CD4-positive, alpha-beta T cell treated with Interleukin-21 for 1 hour (primary cell): ENCODE results near the gene ATXN2.
"Not testable (repeated sequence)": the region's sequence is repeated elsewhere in the genome, so short reads cannot be mapped to it uniquely, and the experiment has no call there.

Experiments used
- DNase-seq: peaks from one replicate; pipeline ENCODE4 v3.0.0-alpha.2; 2020

The ATXN2 gene

GRCh38 chr12:111570084-111570961 is 28.8 kb downstream of the ATXN2 start:
- DNase-seq = no peak

DNA sequence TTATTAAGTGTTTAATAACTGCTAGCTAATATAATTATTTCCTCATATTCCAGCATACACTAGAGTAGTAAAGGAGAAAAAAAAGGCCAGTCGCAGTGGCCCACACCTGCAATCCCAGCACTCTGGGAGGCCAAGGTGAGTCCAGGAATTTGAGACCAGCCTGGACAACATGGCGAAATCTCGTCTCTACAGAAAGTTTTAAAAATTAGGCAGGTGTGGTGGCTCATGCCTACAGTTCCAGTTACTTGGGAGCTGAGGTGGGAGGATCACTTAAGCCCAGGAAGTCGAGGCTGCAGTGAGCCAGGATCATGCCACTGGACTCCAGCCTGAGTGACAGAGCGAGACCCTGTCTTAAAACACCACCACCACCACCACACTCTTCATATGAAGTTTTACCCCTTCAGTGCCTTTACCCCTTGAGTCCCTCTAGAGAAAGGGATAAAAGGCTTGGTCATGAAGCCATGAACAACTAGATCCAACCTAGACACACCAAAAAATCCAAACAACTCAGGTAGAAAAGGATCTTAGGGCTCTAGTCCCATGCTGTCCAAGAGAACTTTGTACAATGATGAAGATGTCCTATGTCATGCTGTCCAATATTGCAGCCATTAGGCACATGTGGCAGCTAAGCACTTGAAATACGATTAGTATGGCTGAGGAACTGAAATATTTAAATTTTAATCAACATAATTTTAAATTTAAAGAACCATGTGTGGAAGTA is 29.6 kb downstream of the ATXN2 start:
- DNase-seq = no peak

GRCh38 chr12:111560844-111561243 is 38.3 kb downstream of the ATXN2 start:
- not testable (repeated sequence) for DNase-seq

- no peak for DNase-seq
Observed at GRCh38 chr12:111558107-111558376, 41.1 kb downstream of the ATXN2 start.

- DNase-seq = no peak
Observed at GRCh38 chr12:111557271-111558106, 41.6 kb downstream of the ATXN2 start.

GRCh38 chr12:111556676-111557075 is 42.4 kb downstream of the ATXN2 start:
- no peak for DNase-seq

DNA sequence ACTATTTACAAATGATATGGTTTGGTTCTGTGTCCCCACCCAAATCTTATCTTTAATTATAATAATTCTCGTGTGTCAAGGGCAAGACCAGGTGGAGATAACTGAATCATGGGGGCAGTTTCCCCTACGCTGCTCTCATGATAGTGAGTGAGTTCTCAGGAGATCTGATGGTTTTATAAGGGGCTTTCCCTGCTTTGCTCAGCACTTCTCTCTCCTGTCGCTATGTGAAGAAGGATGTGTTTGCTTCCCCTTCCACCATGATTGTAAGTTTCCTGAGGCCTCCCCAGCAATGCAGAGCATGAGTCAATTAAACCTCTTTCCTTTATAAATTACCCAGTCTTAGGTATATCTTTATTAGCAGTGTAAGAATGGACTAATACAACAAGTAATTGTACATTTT is 43.8 kb downstream of the ATXN2 start:
- DNase-seq = not testable (repeated sequence)

- peak; percentile 19 for DNase-seq
Observed at GRCh38 chr12:111546758-111547383, 52.2 kb downstream of the ATXN2 start.

DNA sequence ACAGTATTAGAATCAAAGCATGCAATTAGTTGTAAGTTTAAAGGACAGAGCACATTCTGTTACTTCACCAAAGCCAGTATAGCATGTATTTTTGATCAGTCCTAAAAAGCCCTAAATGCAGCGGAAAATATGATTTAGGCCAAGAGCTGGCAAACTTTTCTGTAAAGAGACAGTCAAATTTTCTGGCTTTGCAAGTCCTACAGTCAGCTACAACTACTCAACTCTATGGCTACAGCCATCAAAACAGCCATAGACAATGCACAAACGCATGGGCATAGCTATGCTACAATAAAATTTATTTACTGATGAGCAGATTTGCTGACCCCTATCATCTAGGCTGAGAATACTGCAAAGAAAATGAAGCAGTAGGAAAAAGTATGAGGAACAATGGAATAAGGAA is 52.9 kb downstream of the ATXN2 start:
- DNase-seq = no peak

DNA sequence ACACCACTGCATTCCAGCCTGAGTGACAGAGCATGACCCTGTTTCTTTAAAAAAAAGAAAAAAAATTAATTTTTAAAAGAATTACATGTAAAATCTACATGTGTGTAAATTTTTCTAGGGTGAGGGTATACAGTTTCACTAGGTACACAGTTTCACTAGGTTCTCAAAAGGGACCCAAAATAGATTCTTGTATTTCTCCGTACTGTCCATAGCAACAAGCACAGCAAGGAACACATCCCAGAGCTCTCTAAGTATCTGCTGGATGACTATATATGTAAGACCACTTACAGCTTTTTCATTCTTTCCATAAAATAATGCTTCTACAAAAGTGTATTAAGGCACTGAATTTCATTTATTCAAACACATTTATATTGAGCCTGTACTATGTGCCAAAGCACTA is 55.1 kb downstream of the ATXN2 start:
- no peak for DNase-seq

DNA sequence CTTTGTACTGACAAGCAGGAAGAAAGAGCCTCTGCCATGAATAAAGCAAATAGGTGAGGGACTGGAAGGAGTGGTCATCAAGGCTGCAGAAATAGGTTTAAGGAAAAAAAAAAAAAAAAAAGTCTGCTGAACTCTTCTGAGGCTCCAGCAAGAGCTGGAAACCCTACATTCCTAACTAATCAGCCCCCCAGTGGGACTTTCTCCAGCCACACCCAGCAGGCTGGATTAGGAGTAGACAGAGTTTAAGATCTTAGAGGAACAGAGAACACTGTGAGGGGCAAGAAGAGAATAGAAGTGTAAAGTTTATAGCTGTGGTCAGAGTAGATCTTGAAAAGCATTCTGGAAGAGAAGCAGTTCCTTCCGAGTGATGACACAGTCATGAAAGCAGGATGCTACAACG is 66.4 kb downstream of the ATXN2 start:
- DNase-seq = no peak

GRCh38 chr12:111529424-111530368 is 69.4 kb downstream of the ATXN2 start:
- peak; percentile 72 for DNase-seq

DNA sequence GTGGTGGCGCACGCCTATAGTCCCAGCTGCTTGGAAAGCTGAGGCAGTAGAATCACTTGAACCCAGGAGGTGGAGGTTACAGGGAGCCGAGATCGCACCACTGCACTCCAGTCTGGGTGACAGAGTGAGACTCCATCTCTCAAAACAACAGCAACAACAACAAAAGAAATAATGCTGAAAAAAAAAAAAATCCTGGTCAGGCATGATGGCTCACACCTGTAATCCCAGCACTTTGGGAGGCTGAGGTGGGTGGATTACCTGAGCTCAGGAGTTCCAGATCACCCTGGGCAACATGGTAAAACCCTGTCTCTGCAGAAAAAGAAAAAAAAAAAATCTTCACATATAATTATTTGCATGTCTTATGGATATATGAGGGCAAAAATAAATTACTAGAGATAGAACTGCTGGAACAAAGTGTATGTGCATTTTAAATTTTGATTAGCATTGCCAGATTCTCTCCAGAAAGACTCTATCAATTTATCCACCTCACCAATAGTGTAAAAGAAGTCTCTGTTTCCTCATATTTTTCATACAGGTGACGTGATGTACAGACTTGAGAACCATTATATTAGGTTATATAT is 75.4 kb downstream of the ATXN2 start:
- DNase-seq = no peak

DNA sequence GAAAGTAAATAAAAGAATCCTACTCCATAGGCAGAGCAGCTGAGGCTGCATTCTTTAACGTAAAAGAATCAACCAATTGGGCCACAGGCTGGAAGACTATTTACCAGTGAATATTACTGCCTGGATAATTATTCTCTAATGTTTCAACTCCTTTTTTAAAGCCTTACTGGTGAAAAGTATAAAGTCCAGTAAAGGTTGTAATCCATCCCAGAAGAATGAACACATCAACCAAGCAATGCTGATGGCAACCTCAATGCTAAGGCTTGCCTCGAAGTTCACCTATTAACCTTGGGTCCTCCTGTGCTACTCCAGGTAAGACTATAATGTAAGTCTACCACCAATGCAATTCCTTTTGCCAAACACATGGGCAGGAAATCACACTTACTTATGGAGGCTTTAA is 77.3 kb downstream of the ATXN2 start:
- no peak for DNase-seq

DNA sequence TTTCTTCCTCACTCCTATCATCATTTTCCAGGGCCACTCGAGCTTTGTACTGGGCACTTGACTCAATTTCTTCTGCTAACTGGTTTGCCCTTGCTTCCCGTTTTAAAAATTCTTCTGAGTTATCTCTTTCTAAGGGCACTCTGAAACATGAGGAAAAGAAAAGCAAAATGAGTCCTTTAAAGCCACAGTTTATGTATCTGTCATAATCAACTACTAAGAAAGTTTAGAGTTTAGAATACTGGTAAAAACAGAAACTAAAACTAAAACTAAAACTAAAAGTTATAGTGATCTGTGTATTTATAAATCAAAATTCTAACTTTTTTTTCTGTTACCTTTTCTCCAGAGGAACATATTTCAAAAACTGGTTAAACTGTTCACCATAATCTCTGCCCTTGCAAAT is 79.2 kb downstream of the ATXN2 start:
- DNase-seq = no peak

DNA sequence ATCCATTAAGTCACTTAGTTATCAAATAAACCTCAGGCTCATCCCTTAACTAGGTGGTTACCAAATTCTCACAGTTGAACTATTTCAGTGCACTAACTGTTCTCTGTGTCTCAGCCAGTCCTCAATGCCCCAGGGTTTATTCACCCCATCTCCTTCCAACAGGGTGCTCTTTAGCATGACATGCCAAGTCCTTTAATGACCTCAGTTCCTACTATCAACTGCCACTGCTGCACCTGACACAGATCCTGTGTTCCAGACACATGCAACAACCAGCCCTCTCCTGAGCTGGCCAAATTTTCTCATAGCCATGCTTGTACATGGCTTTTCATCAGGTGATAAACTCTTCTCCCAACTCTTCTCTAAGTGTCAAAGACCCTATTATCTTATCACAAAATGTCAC is 80.0 kb downstream of the ATXN2 start:
- no peak for DNase-seq

DNA sequence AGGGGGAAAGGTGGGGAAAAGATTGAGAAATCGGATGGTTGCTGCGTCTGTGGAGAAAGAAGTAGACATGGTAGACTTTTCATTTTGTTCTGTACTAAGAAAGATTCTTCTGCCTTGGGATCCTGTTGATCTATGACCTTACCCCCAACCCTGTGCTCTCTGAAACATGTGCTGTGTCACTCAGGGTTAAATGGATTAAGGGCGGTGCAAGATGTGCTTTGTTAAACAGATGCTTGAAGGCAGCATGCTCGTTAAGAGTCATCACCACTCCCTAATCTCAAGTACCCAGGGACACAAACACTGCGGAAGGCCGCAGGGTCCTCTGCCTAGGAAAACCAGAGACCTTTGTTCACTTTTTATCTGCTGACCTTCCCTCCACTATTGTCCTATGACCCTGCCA is 91.4 kb downstream of the ATXN2 start:
- DNase-seq = not testable (repeated sequence)

- not testable (repeated sequence) for DNase-seq
Observed at GRCh38 chr12:111507258-111507657, 91.9 kb downstream of the ATXN2 start.

GRCh38 chr12:111506260-111506659 is 92.9 kb downstream of the ATXN2 start:
- DNase-seq = no peak

- DNase-seq = peak; percentile 32
Observed at GRCh38 chr12:111505601-111506036, 93.5 kb downstream of the ATXN2 start.

GRCh38 chr12:111503116-111503515 is 96.0 kb downstream of the ATXN2 start:
- DNase-seq = no peak
